ENCODE measurements around the gene OR2T2.
"Not testable (repeated sequence)": the region's sequence is repeated elsewhere in the genome, so short reads cannot be mapped to it uniquely, and the experiment has no call there.

OR2T2 gene

DNA sequence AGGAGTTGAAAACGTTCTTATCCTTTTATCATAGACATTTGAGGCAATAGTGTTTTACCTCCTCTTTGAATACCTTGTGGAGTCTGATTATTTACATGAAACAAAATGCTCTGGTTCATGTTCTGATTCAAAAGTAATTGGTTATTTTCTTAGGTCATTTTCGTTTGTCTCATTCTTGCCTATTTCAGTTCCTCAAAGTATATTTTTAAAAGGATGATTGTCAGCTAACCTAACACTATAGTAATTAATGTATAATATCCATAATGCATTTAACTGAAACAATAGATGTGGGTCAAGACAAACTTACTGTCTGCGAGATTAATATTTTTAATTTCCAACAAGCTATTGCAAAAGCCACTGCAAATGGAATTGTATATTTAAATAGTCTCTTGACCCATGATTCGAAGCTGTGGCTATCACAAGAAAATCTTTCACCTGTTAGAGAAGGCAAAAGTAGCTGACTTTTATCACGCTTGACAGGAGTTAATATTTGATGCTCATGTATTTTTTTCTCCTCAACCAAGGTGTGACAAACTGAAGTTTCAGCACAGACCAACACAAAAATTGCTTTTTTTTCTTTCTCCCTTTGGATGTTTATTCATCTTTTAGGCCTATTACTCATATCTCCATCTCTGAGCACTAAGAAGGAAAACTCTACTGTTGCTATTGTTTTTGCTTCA is 5.2 kb downstream of the OR2T2 start:
- DNase-seq (ENCODE audit: low spot score) = not testable (repeated sequence)

DNA sequence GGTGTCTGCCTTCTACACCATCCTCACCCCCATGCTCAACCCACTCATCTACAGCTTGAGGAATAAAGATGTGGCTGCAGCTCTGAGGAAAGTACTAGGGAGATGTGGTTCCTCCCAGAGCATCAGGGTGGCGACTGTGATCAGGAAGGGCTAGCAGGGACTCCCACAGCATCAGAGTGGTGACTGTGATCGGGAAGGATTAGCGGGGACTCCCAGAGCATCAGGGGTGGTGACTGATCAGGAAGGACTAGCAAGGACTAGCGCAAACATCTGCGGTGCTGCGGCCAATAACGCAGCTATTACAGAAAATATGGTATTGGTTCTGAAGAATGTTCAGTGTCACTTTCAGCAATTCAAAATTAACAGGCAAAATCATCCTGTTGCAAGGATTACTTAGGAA is 8.2 kb downstream of the OR2T2 start:
- DNase-seq (ENCODE audit: low spot score) = not testable (repeated sequence)

DNA sequence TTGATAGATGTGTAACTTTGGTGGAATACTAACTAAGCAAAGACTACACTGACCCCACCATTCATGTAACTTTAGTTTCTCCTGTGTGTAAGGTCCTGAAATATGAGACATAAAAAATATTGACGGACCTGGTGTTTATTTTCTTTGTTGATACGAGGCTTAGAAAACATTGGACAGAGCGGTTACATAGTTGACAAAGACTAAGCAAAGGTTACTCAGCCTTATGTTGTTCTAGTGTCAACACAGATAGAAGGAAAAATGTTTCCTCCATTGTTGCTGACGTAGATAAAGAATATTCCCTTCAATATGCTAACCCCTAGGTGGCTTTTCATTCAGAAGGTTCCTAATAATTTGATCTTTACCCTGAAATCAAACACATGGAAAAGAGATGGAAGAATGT is 9.6 kb downstream of the OR2T2 start:
- not testable (repeated sequence) for DNase-seq (ENCODE audit: low spot score)

DNA sequence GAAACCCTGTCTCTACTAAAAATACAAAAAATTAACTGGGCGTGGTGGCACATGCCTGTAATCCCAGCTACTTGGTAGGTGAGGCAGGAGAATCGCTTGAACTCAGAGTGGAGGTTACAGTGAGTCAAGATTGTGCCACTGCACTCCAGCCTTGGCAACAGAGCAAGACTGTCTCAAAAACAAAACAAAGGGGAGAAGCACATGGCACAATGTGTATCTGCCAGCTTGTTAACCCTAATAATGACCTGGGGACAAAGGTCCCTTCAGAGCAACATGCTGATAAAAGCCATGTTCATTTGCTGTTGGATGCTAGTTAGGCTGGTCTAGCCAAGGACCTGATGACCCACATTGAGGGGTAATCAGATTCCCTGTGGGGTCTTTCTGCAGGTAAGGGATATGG is 11.2 kb downstream of the OR2T2 start:
- DNase-seq (ENCODE audit: low spot score) = not testable (repeated sequence)

DNA sequence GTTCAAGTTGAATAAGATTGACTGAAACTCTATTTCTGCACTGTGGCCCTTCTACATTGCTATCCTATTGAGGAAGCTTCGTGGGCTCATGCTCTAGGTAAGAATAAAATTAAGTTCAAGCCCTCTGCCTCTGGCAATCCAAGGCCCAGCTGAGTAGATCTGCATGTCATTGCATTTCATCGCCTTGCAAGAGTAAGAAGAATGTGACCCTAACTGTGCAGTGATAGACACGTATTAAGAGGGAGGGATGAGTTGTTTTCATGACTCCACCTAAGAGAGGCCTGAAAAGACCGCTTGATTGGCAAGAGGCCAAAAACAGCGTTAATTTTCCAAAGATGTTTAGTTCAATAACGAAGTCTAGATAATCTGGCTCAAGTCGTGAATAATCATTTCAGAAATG is 13.7 kb downstream of the OR2T2 start:
- DNase-seq (ENCODE audit: low spot score) = not testable (repeated sequence)

DNA sequence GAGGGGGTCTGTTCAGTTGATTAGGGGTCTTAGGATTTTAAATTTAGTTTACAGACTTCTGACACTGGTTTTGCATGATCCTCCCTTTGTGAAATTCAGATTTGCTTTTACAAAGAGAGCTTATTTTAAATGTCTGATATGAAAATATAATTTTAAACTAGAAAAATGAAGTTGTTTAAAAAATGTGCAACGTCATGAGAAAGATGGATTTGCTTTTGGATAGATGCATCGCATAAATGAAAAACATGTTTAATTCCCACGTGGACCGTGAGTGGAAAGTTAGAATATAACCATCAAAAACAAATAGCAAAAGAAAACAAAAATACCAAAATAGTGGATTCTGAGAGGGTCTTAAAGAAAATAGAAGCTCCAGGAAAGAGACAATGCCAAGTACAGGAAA is 25.7 kb downstream of the OR2T2 start:
- DNase-seq (ENCODE audit: low spot score) = no peak

DNA sequence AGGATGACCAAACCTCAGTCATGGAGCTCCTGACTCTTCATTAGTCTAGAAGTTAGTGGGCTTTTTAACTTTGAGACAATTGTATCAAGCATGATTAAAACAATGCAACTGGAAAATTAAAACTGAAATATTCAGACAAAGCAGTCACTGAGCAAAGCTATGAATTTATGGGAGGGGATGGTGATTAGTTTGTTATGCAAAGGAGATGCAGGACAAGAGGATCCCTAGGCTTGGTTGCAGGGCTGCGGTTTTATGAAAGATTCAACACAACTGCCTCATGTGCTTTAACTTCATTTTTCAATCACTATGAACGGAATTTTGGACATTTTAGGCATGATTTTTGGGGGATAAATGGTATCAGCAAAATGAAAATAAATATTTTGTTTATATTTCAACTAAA is 26.7 kb downstream of the OR2T2 start:
- not testable (repeated sequence) for DNase-seq (ENCODE audit: low spot score)

DNA sequence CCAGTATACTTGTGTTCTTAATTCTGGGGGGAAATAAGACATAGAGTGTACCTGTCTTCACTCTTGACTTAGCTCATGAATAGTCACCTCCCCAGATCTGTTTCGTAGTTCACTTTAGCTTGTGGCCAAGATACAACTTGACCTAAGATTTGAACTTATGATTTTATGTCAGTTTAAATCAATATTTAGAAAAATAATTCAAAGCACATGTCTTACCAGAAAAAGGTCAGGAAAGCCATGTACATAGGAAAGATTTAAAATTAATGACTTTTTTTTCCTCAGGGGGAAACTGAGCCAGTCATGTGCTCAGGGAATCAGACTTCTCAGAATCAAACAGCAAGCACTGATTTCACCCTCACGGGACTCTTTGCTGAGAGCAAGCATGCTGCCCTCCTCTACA is 27.6 kb downstream of the OR2T2 start, which contains the start of gene OR2T3:
TSS of gene OR2T3 (plus strand) at position 301 of the 400 bp plus-strand sequence. CDS start at position 301, 0 bp downstream.
- not testable (repeated sequence) for DNase-seq (ENCODE audit: low spot score)

DNA sequence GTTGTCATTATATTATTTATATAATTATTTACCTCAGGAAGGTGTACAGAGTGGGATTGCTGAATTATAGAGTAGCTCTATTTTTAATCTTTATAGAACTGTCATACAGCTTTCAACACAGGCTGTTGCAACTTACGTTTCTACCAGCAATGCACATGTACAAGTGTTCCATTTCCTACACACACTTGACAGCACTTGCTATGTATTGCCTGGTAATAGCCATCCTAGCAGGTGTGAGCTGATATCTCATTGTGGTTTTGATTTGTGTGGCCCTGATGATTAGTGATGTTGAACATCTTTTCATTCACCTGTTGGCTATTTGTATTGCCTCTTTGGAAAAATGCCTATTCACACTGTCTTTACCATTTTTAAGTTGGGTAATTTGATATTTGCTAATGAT is 30.2 kb downstream of the OR2T2 start:
- DNase-seq (ENCODE audit: low spot score) = not testable (repeated sequence)

DNA sequence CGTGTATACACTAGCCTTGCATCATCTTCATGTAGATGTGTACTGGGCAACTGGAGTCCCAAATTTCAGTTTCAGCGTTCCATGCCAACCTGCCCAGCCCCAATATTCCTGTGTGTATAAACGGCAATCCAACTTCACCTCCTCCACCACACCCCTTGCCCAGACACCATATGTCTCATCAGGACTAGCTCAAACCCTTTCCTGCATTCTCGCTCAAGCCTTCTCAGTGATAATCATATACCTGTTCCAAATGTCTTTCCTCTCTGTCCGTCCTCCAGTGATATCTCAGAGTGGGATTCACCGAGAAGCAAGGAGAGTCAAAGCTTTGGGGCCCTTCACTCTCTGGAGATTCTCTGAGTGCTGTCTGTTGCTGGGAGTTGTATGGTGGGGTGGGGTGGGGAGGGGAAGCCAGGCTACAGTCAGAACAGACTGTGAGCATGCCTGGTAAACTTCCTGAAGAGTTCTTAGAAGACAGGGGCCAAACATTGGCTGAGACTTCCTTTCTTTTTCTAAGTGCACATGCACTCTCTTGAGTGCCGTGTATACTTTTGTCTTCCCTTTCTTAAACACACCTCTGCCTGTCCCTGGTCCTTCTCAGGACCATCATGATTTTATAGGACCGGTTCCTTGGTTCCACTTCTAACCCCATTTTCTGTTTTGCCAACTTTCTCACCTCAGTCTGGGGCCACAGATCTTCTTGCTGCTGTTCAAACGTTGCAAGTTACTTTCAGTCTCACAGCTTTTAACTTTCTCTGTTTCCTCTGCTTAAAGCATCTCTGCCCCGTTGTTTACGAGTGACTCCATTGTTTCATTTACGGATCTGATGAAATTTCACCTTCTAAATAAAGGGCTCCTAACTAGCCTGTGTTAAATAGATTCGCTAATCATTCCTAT is 36.5 kb downstream of the OR2T2 start:
- DNase-seq (ENCODE audit: low spot score) = not testable (repeated sequence)

DNA sequence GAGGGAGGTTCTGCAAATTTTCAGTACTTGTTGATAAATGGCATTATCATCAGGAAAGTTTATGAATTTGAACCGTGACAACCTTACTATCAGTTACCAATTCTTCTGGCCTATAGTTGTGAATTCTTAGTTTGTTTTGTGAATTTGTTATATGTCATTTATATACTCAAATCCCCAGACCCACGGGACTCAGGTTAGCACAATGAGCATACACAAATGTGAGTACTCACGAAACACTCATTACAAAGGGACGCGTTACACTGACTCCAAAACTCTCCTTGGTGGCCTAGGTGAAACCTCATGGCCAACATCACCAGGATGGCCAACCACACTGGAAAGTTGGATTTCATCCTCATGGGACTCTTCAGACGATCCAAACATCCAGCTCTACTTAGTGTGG is 42.9 kb downstream of the OR2T2 start, which contains the start of gene OR2T5:
TSS of gene OR2T5 (plus strand) at position 301 of the 400 bp plus-strand sequence. CDS start at position 301, 0 bp downstream.
- DNase-seq (ENCODE audit: low spot score) = not testable (repeated sequence)

DNA sequence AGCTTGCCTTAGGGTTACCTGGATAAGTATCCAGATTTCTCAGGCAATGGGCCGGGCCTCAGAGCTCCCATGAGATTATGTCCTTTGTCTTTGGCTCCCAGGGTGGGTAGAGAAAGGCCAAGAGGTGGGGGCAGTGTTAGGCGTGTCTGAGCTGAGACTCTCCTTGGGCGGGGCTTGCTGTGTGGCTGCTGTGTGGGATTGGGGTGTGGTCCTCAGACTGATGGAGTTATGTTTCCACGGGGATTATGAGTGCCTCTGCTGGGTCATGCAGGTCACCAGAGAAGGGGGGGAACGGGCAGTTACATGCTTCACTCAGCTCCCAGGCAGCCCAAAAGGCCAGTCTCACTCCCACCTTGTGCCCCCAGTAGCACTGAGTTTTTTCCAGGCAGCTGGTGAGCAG is 51.2 kb downstream of the OR2T2 start:
- not testable (repeated sequence) for DNase-seq (ENCODE audit: low spot score)

DNA sequence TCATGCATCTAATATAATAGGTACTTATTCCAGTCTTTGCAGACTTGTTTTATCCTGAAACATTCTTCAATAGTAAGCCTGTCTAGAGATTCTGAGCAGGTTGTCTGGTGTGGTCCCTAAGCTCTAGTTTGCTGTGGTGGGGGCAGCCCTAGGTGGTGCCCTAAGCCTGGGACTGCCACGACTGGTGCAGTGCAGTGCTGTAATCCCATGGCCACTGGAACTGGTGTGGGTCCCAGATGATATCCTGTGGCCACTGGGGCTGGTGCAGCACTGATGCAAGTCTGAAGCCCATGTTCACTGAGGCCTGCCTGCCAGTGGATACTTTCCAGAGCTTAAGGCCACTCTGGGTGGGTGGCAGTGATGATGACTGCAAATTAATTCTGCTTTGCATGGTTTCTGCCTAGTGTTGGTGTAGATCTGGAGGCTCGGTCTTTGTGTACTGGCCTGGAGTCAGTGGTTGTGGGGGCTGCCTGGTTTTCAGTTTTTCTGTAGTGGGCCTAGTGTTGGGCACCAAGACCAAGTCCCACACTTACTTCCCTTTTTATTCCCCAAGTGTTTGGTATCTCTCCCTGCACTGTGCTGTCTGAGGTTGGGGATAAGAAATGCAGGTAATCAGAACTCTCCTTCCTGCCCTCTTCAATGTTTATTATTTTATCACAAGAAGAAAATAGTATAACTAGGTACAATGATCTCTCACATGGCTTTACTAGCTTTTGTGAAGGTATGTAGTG is 55.0 kb downstream of the OR2T2 start:
- not testable (repeated sequence) for DNase-seq (ENCODE audit: low spot score)

Measured in cerebellar cortex (tissue), 1 donor.